Heart right ventricle (tissue), 16 donors: ENCODE measurements around the gene COG5. TPM values are rescaled to one million over a fixed set of nuclear protein-coding genes. Genes with fewer than 3 reads are reported as not detected.

Experiments
- ATAC-seq, 8 donors: fragments of 200-7000 bp; cut with Tn5 transposase; one replicate each; pipeline ENCODE4 v1.9.1; 2020; ENCODE audit warnings: mild to moderate bottlenecking in 8 of 8, moderate library complexity in 8 of 8, moderate number of reproducible peaks in 1 of 8
- DNase-seq, 2 donors: peaks; one replicate each; pipeline ENCODE4 v3.0.0-alpha.2; 2020
- H3K27ac ChIP-seq, 10 donors: fragments of 200-600 bp; sonication (generic) in 2 of 10; one replicate each; pipeline versions ENCODE4 v1.5.0 to v1.8.0; 2020 to 2022; ENCODE audit warnings: mild to moderate bottlenecking in 3 of 10
- H3K27me3 ChIP-seq, 7 donors: fragments of 200-600 bp; one replicate each; pipeline ENCODE4 v1.8.0; 2021 to 2022; ENCODE audit warnings: mild to moderate bottlenecking in 2 of 7
- H3K36me3 ChIP-seq, 9 donors: fragments of 200-600 bp; sonication (generic) in 1 of 9; one replicate each; pipeline versions ENCODE4 v1.5.0 to v1.8.0; 2020 to 2022; ENCODE audit warnings: mild to moderate bottlenecking in 2 of 9
- H3K4me1 ChIP-seq, 9 donors: fragments of 200-600 bp; sonication (generic) in 1 of 9; one replicate each; pipeline versions ENCODE4 v1.5.0 to v1.8.0; 2020 to 2022; ENCODE audit warnings: mild to moderate bottlenecking in 4 of 9
- H3K4me3 ChIP-seq, 10 donors: fragments of 200-600 bp; sonication (generic) in 2 of 10; one replicate each; pipeline versions ENCODE4 v1.5.0 to v1.8.0; 2020 to 2022; ENCODE audit warnings: mild to moderate bottlenecking in 7 of 10, moderate library complexity in 2 of 10
- H3K9me3 ChIP-seq, 11 donors: fragments of 200-600 bp in 10 of 11; sonication (generic) in 2 of 11; one replicate each; pipeline versions ENCODE4 v1.5.0 to v1.8.0; 2013 to 2022; ENCODE audit warnings: mild to moderate bottlenecking in 2 of 11, control low read depth in 1 of 11, moderate library complexity in 1 of 11
- CTCF ChIP-seq, 9 donors: fragments of 200-600 bp; sonication (generic) in 2 of 9; IDR thresholded peaks; one replicate each; pipeline versions ENCODE4 v1.5.0 to v1.8.0; 2021 to 2022; ENCODE audit warnings: antibody characterized with exemption in 9 of 9, mild to moderate bottlenecking in 5 of 9, moderate library complexity in 1 of 9
- WGBS, 2 donors: extraction: QIAGEN DNeasy Blood & Tissue Kit; methylation state at CpG; one replicate each; pipeline ENCODE4 v1.1.7; 2013; ENCODE audit warnings: inconsistent platforms in 1 of 2; 5-methylcytosine and 5-hydroxymethylcytosine counted together
- intact Hi-C, 10 donors: fragments of 100-400 bp; cut with DNase I; formaldehyde crosslinking; loops; one replicate each; pipeline versions ENCODE4 v1.11.1 to v1.14.2; 2022
- polyA plus RNA-seq, 2 donors: library from polyadenylated mRNA; stranded (reverse); fragments of 200-250 nt; gene quantifications; one replicate each; pipeline ENCODE4 v1.2.3, GENCODE V29; 2013
- total RNA-seq, 10 donors: library from RNA; stranded (reverse); fragmentation: NEBNext Ultra II Directional in 3 of 10; extraction: Animal tissue kit (Norgen Biotek cat#: 25700) in 3 of 10; gene quantifications; one replicate each; pipeline versions ENCODE4 v1.2.1 to v1.2.4, GENCODE V29; 2021 to 2023
- donor health status: Arrhythmogenic right ventricular cardiomyopathy.
- donor health status: ischemic (EF 13 %, LVEDD 7.1; RV severe dilation, severe dysfunction).
- donor health status: healthy with polysubstance abuse.
- donor health status: DM: no; HTN: yes; CAD: no.
- donor health status: DM: no; HTN: no; CAD: no.
- donor health status: ischemic (EF 25% LVEDD 6.9; RV normal size, moderate dysfunction).
- donor health status: ischemic (EF 25% LVEDD 5.7; RV mildly dilated, moderate dysfunction).
- donor health status: healthy.
- donor health status: DM: yes; HTN: yes; CAD: no.
- donor health status: Ischemic cardiomyopathy.
- donor health status: ischemic (EF 35%, LVEDD 5.7; RV mildly dilated, moderate dysfunction).
- donor health status: nonischemic (EF 11% LVEDD 7.7; RV severe dilation, severe dysfunction).
- donor health status: DM: yes; HTN: yes; CAD: no.
- donor health status: PGD.
- donor health status: ischemic (EF 29% LVEDD 5.4; RV normal size, mild dysfunction).
- donor health status: nonischemic (EF 23%, LVEDD 6.1; RV moderate dilation, normal function).

Gene COG5
- total and polyA plus RNA-seq, 12 donors, result 8.4 to 65.8 (median 52.2) TPM

DNA sequence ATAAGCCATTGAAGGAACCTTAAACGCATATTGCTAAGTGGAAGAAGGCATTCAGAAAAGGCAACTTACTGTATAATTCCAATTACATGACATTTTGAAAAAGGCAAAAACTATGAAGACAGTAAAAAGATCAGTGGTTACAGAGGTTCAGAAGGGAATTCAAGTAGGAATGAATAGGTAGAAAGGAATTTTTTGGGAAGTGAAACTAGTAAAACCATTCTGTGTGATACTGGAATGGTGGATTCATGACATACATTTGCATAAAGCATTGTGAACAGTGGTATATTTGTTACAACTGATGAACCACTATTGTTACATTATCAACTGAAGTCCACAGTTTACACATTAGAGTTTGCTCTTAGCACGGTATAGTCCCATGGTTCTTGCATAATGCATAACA is 208.1 kb downstream of the COG5 start:
- H3K9me3 ChIP-seq, result peaks cover 0 to 11% (median 0%) of the 10 kb centered on the region in 11 donors
- H3K4me1 ChIP-seq, result no peaks in the 10 kb centered on the region
- H3K27ac ChIP-seq, result no peak overlapping the region
- TF ChIP-seq CTCF (IDR thresholded peaks at IDR 0.05), result no peak
- peaks cover 0 to 26% (median 16%) of the 10 kb centered on the region in 9 donors for H3K36me3 ChIP-seq
- DNase-seq (no peak), ATAC-seq (no peak)
- H3K27me3 ChIP-seq, result no peaks in the 10 kb centered on the region
- intact Hi-C loops, result no loop called here
- no peak overlapping the region for H3K4me3 ChIP-seq
- WGBS, 2 donors, result 95 to 99% methylated on average over 2 of the region's 2 CpGs

DNA sequence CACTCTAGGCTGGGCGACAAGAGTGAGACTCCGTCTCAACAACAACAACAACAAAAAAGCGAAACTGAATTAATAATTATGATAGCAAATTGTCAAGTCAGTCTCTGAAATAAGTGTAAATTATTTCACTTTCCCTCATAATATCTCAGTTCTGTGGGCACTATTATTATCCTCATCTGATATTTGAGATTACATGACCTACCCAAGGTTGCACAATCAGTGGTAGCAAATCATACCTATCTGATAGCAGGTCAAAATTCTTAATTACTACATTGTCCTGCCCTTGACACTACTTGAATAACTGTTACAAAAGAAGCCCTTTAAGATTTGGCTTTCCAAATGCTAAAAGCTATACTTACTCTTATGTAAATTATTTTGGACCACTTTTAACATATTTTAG is 209.1 kb downstream of the COG5 start:
- intact Hi-C loops, result no loop called here
- Histone ChIP-seq H3K9me3 (peaks cover 0 to 2% (median 0%) of the 10 kb centered on the region in 11 donors), H3K4me3 (no peak overlapping the region), H3K27ac (no peak overlapping the region), H3K36me3 (peaks cover 0 to 16% (median 6%) of the 10 kb centered on the region in 9 donors), H3K27me3 (no peaks in the 10 kb centered on the region), H3K4me1 (no peaks in the 10 kb centered on the region)
- ATAC-seq, result no peak
- 98 to 100% methylated on average over 3 of the region's 3 CpGs for WGBS, 2 donors
- DNase-seq, result no peak
- TF ChIP-seq CTCF (IDR thresholded peaks at IDR 0.05), result no peak

- H3K9me3 ChIP-seq, result no peaks in the 10 kb centered on the region
- H3K4me3 ChIP-seq, result no peak overlapping the region
- TF ChIP-seq CTCF (IDR thresholded peaks at IDR 0.05), result no peak
- DNase-seq (no peak), ATAC-seq (no peak)
- H3K4me1 ChIP-seq, result no peaks in the 10 kb centered on the region
- no peaks in the 10 kb centered on the region for H3K27me3 ChIP-seq
- peaks cover 0 to 7% (median 0%) of the 10 kb centered on the region in 9 donors for H3K36me3 ChIP-seq
- intact Hi-C loops, result no loop called here
- no peak overlapping the region for H3K27ac ChIP-seq
Observed at GRCh38 chr7:107353701-107354100, 210.0 kb downstream of the COG5 start.

GRCh38 chr7:107345898-107346297 is 217.8 kb downstream of the COG5 start:
- no peak for ATAC-seq
- intact Hi-C loops, result no loop called here
- WGBS, 2 donors, result 95 to 97% methylated on average over 1 of the region's 1 CpG
- Histone ChIP-seq H3K27ac (no peak overlapping the region), H3K9me3 (peaks cover 0 to 34% (median 5%) of the 10 kb centered on the region in 11 donors), H3K4me3 (no peak overlapping the region), H3K27me3 (no peaks in the 10 kb centered on the region), H3K36me3 (no peaks in the 10 kb centered on the region), H3K4me1 (no peaks in the 10 kb centered on the region)
- no peak for DNase-seq
- no peak for TF ChIP-seq CTCF (IDR thresholded peaks at IDR 0.05)
